OCI-LY1 (cell line): ENCODE results near the gene ETFDH.

ENCODE experiments used
- EZH2 ChIP-seq: fragments of 200-600 bp; sonication (generic), shearing (Covaris generic); IDR thresholded peaks from 2 replicates; pipeline ENCODE4 v1.8.0; 2017; ENCODE audit warnings: borderline replicate concordance, mixed run types, mild to moderate bottlenecking, antibody characterized with exemption, low read length, moderate library complexity, mixed read lengths
- TF ChIP-seq, protein P1 (sequence below): fragments of 200-600 bp; sonication (generic), shearing (Covaris generic); IDR thresholded peaks from 2 replicates; pipeline ENCODE4 v1.5.1; 2017; ENCODE audit warnings: mild to moderate bottlenecking, antibody characterized with exemption, low read length, moderate library complexity, mixed read lengths

DNA sequence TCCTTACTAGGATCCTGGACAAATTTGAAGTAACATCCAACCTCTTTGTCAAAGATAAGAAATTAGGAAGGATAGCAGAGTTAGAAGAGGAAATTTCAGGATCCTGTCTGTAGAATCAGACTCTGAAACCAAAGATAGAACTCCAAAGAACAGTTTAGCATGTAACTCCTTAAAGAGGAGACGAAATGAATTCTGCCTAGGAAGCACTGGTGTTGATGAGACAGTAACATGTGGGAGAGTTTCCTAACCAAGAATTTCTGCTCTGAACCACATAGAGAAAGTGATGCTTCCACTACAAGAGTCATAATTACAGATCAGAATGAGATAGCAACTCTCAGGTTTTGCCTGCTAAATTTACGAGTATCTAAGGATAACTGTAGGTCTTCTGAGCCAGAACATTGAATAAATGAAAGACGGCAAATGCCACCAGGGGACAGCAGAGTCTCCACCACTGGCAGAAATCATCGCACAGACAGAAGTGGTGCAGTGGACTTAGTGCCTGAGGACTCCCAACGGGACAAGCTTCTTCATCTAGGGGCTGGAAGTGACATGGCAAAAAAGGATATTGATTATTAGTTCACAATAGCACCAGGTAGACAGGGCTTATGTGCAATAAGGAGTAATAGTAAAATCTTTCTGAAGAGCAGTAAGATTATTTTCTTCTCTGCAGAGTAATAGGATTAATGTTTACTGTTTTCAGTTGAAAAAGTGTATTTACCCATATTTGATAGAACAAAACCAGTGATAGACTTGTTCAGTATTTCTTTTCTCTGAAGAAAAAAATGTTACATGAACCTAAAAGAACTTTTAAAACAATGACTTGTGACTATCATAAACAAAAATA is 57.8 kb downstream of the ETFDH start:
- TF ChIP-seq, protein P1, sequence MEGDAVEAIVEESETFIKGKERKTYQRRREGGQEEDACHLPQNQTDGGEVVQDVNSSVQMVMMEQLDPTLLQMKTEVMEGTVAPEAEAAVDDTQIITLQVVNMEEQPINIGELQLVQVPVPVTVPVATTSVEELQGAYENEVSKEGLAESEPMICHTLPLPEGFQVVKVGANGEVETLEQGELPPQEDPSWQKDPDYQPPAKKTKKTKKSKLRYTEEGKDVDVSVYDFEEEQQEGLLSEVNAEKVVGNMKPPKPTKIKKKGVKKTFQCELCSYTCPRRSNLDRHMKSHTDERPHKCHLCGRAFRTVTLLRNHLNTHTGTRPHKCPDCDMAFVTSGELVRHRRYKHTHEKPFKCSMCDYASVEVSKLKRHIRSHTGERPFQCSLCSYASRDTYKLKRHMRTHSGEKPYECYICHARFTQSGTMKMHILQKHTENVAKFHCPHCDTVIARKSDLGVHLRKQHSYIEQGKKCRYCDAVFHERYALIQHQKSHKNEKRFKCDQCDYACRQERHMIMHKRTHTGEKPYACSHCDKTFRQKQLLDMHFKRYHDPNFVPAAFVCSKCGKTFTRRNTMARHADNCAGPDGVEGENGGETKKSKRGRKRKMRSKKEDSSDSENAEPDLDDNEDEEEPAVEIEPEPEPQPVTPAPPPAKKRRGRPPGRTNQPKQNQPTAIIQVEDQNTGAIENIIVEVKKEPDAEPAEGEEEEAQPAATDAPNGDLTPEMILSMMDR, result peak; percentile 73
- no peak for TF ChIP-seq EZH2
